GM18868 (cell line): ENCODE data around the gene FBXL17.
A peak's percentile ranks its signal among the peaks of the same experiment; 100 is the strongest.

ENCODE experiments used
- ATAC-seq: cut with Tn5 transposase; IDR thresholded peaks from one replicate; pipeline ENCODE4 v1.9.1; 2021; ENCODE audit warnings: mild to moderate bottlenecking, moderate library complexity; ENCODE audit not compliant: unreplicated experiment

Gene FBXL17

DNA sequence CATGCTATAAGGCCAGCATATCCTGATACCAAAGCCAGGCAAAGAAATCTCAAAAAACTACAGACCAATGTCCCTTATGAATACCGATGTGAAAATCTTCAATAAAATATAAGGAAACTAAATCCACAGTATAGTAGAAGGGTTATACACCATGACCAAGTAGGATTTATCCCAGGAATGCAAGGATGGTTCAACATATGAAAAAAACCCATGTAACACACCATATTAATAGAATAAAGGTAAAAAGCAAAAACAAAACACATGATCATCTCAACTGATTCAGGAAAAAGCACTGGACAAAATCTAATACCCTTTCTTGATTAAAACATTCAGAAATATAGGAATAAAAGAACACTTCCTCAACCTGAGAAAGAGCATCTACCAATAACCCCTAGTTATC lies 6.1 kb downstream of the FBXL17 start:
- no peak for ATAC-seq

DNA sequence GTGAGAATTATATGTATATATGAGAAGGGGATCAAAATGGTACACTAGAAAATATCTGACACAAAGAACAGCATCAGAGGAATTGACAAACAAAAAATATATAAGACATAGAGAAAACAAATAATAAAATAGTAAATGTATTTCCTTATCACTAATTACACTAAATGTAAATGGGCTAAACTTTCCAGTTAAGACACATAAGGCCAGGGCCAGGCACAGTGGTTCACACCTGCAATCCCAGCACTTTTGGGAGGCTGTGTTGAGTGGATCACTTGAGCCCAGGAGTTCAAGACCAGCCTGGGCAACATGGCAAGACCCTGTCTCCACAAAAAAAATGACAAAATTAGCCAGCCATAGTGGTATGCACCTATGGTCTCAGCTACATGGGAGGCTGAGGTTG lies 8.5 kb downstream of the FBXL17 start:
- no peak for ATAC-seq

DNA sequence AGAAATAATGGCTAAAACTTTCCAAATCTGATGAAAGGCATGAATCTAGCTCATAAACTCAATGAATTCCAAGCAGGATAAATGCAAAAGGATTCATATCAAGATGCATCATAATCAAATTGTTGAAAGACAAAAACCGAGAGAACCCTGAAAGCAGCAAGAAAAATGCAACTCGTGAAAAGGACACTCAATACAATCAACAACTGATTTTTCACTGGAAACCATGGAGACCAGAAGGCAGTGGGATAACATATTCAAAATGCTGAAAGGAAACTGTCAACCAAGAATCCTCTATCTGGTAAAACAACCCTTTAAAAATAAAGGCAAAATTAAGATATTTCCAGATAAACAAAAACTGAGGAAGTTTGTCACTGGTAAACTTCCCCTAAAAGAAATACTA lies 9.5 kb downstream of the FBXL17 start:
- ATAC-seq = no peak

DNA sequence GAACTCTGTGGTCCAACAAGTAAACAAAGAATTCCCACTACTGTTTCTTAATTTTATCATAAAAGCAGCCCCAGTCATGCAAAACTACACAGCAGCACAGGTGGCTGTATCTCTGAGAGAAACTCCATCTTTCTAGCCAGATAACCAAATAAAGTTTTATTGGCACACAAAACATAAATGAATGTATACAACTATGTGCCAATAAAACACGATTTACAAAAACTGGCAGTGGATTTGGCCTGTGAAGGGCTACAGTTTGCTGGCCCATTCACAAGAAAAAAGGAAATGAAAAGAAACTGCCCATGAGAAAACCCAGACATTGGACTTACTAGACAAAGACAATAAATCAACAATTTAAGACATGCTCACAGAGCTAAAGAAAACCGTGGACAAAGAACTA lies 10.6 kb downstream of the FBXL17 start:
- no peak for ATAC-seq

DNA sequence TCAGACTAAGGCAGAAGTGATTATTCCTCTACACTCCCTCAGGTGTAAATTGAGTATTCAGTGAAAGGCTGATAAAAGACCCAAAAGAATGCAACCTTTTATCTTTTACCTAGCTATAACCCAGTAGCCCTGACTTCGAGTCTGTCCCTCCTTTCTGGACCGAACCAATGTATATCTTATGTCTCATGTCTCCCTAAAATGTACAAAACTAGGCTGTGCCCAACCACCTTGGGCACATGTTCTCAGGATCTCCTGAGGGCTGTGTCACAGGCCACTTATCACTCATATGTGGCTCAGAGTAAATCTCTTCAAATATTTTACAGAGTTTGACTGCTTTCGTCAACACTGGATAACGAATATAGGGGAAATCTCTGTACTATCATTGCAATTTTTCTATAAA lies 12.7 kb downstream of the FBXL17 start:
- ATAC-seq = no peak

DNA sequence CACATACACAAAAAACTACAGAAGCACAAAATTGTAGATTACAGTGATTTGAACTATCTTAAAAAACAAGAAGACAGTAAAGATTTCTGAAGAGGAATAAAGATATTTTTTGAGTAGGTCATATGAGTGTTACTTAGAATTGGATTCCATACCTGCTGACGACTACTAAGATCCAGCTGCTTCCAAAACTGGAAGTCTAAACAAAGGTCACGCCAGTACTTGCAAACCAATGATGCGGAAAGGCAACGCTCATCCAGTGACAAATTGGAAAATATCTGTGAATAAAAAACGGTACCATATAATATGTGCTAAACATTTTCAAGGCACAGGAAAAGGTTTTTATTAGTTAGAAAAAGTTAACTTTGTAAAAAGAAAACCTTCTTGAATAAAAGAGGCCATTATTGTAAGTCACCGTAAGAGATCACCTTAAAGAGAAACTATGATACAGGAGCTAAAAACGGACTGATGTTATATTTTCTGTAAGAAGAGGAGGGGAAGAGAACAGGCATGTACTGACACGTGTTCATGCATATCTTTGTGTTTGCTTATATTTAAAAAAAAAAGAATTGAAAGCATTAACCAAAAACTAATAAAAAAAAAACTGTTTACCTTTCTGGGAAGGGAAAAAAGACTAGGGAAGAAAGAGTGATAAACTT lies 14.1 kb downstream of the FBXL17 start:
- ATAC-seq = no peak

DNA sequence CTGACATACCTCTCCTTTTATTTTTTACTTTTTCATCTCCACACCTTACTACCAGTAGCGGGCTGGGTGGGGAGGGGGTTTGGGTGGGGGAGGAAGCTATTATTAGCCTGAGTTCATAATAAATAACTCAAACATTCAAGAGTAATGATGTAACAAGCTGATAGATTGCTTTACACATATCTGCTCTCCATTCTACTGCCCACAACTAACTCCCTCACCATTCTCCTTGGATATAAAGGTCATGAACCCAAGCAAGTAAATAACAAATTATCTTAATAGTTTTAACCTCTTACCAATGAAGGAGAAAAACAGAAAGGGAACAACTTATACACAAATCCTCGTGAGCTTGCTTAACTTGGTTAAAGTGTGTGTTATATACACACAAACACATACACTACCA lies 15.4 kb downstream of the FBXL17 start:
- no peak for ATAC-seq

DNA sequence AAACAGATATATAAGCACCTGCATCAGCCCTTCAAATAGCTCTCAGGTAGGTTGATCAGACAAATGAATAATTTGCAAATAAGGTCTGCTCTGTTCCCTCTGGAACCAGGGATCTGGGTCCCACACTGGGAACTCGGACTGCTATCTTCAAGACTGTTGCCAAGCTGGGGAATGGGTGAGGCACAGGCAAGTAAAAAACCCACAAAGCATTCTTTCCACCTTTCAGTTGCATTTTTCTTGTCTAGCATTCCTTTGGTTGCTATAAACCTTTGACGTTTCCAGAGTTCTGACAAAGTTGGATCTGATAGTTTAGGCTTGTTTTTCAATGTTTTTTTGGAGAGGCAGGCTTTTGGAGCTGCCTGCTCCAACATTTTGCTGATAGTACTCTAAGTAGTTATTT lies 20.1 kb downstream of the FBXL17 start:
- ATAC-seq = no peak

DNA sequence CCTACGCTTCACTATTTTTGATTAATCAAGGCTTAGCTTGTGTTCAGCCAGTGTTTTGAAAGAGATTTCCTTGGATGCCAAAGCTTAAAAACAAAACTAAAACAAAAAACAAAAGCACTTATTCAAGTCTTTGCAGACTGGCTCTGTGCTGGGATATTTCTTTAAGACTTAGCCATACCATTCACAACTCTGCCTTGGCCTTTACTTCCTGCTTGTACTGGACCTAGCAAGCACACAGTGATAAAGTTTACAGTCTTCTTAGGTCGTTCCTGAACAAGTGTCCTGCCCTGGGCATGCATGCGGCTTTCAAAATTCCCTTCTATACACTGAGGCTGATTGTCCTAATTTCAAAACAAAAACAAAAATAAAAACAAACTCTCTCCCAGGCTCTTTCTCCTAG lies 20.7 kb downstream of the FBXL17 start:
- ATAC-seq = no peak

DNA sequence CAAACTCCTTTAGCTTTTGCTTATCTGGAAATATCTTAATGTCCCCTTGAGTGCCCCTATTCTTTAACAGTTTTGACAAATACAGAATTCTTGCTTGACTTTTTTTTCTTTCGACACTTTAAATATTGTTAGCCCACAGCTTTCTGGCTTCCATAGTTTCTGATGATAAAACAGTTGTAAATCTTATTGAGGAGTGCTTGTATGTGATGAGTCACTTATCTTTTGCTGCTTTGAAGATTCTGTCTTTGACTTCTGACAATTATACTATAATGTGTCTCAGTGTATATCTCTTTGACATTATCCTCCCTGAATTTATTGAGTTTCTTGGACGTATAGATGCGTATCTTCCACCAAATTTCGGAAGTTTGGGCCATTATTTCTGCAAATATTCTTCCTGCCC lies 21.6 kb downstream of the FBXL17 start:
- no peak for ATAC-seq

DNA sequence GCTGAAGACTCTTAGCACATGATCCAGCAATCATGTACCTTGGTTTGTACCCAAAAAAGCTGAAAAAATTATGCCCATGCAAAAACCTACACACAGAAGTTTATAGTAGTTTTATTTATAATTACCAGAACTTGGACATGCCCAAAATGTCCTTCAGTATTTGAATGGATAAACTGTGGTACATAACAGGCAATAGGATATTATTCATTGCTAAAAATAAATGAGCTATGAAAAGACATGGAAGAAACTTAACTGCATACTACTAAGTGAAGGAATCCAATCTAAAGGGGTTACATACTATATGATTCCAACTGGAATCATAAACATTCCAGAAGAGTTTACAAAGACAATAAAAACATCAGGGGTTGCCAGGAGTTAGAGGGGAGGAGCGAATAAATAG lies 25.6 kb downstream of the FBXL17 start:
- ATAC-seq = no peak

DNA sequence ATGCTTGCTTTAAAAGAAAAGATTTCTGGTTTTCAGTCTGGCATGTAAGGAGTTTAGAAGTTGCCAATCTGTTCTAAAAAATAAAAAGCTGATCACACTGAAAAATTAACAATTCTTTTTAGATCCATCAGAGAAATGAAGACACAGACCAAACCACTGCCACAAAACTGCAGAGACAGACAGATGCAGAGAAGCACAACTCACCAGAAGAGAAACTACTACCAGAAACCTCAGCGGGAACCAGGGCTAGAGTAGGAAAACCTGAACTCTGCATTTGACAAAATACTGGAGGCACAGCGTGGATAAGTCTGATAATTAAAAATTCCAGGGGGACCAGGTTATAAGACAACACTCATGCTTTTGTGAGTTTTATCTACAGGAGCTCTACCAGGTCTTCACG lies 28.8 kb downstream of the FBXL17 start:
- no peak for ATAC-seq

DNA sequence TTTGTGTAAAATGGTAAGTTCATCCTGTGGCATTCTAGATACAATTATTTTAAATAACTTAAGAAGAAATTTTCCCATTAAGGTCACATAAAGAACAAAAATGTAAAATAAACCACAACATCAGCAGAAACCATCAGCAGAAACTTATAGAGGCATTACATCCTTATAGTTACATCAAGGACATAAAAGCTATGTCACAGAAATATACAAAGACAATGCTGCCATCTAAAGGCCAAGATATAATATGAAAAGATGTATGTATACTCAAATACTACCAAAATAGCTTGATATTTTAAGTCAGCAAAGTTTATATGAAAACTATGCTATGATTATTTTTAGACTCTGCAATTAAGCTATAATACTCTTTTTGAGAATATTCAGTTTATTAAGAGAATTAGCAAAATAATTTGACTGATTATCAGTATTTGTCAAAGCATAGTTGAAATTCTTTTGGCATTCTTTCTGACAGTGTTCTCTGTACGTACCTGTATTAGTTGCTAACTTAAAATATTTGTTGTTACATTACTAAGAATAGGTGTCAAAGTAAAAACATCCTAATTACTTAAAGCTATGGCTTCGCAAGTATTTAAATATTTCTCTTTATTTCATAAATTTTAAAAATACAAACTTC lies 36.2 kb downstream of the FBXL17 start:
- ATAC-seq = peak; percentile 83

DNA sequence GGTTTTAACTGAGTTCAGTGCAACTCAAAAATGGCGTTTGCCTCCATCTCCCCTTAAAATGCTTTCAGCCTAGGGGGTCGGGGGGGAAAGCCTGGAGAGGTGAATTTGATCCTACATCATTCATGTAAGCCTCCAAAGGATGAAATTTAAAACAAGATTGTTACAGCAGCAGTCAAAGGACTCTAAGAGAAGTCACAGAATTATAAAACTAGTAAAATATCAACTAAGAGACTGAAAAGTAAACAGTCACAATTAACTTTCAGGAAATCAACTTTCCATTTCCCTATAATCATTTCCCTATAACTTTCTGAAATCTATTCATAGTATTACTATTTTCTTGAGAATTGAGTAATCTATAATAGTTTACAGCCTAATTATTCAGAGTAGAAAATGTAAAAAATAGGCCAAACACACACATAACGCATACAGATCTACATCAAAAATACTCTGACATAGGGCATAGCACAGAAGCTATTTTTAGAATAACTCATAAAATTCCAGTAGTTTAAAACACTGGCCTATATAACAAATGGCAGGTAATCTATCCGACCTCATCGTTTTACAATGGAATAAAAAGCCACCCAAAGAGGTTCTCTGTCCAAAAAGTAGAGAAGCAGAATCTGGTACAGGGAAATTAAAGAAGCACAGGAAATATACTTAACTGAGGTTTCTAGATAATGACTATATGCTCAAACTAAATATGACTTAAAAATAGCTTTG lies 37.6 kb downstream of the FBXL17 start:
- no peak for ATAC-seq

DNA sequence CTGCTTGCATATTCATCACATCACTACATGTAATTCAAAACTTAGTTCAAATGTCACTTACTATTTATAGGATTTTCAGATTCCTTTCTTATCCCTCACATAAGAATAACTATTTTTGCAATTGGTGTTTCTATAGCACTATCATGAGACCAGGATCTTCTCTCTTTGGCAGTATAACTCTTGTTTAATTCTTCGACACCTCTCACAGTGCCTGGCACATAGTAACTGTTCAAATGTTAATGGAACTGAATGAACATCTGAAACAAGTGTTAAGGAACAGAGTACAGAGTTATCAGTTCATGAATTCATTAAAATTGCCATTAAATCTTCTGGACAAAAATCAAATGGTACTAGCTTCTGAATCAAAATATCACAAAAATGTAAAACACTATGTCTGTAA lies 40.0 kb downstream of the FBXL17 start:
- no peak for ATAC-seq

DNA sequence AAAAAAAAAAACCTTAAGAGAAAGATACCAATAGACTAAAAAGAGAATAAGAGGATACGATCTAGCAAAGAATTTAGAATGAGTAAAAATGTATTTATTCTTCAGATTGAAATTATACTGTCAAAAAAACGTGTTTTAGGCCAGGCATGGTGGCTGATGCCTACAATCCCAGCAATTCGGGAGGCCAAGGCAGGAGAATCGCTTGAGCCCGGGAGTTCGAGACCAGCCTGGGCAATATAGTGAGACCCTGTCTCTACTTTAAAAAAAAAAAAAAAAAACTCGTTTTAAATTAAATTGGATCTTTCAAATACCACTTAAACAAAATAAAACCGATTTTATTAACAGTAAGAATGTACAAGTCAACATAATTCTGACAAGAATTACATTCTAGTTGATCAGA lies 41.8 kb downstream of the FBXL17 start:
- no peak for ATAC-seq

DNA sequence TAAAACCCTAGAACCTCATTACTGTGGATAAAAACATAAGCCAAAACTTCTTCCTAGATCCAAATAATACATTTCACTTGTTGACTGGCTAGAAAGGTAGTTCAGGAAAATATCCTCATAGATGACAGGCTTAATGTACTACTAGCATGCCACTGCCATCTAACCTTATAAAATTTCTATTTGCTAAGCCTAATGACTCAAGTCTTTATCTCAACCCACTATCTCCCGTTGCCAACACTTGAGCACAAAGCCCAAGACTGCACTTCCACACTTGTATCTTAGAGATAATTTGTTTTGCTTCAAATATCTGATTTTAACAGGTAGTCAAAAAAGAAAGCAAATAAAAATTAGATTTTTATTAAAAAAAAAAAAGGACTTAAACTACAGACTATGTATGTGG lies 42.7 kb downstream of the FBXL17 start:
- no peak for ATAC-seq

DNA sequence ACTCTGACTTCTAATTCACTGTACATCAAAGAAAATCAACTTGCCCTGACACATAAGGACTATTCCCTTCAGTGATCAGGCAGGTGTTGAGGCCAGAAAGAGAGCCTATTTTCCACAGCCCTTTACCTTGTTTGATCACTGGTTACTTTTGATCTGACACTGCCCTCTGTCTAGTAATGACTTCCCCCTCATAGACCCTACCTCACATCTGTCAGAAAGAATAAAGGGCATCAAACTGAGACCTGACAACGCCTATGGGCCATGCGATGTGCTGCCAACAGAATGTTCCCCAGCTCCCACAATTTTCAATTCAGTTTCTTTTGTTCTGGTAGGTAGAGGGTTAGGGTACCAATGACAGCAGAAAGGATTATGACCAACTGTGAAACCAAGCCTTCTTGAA lies 47.7 kb downstream of the FBXL17 start:
- no peak for ATAC-seq

DNA sequence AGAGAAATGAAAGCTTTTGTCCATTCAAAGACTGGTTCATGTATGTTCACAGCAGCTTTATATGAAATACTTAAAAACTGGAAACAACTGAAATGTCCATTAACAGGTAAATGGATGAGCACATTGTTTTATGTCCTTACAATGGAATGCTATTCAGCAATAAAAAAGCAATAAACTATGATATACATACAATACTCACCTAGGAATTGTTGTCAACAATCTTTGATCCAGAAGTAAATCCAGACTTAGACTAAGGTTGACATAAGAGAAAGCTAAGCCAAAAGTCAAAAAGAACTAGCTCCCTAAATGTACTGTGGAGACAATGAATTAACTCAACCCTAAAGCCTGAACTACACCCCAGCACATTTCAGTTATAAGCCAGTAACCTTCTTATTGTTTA lies 54.9 kb downstream of the FBXL17 start:
- no peak for ATAC-seq

DNA sequence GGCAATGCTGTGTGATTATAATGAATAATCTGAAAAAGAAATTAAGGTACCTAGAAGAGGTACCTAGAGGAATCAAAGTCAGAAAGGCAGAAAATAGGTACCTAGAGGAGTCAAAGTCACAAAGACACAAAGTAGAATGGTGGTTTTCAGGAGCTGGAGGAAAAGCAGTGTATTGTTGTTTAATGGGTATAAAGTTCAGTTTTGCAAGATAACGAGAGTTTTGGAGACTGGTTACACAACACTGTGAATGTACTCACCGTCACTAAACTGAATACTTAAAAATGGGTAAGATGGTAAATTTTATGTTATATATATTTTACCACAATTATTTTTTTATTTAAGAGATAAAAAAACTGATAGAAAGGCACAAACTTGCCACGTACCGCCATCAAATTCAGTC lies 57.0 kb downstream of the FBXL17 start:
- ATAC-seq = no peak

DNA sequence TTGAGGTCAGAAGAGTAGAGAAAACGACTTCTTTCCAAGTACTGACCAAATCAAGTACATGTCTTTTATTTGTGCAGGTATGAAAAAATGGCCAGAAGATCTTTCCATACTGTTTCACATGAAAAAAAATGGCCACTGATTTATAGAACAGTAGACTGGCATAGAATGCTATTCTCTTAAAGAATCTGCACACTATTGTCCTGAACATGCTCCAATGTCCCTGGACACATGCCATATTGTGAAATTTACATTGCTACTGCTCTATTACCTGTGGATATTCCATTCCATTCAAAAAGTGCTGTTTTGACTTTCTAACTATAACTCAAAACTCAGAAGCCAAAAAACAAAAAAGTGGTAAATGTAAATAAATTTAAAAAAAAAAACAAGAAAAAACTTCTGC lies 60.6 kb downstream of the FBXL17 start:
- ATAC-seq = no peak

DNA sequence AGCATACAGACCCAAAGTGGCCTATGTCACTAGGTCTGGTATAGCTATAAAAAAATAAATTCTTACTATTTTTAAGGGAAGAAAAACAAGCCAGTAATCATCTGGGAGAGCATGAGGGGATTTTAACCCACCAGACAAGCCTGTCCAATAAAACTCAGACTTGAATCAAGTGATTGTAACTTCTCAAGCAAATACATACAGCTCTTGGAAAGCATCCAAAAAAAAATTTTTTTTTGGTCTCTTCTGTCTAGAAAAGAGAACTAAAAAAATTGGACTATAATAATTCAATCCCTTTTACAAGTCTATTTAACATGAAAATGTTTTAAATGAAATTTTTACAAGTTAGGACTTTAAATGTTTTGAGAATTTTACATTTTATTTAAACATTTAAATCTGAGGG lies 61.7 kb downstream of the FBXL17 start:
- ATAC-seq = no peak

DNA sequence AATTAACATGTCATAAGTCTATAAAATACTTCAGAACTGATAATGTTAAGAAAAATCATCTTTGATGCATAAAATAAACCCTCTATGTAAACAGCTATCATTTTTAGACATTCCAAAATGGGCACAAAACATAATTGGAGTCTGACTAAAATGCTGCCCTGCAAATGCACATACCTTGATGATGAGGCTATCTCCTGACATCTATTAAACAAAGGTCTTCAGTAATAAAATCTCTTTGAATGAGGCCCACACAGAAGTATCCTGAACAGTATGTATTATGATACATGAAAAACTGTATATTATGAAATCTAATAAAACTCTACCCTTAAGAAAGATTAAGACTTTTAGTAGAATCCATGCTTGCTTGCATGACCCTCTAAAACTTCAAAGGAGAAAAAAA lies 66.1 kb downstream of the FBXL17 start:
- ATAC-seq = no peak
